ENCODE results near the gene SYNE3.
A peak's percentile ranks its signal among the peaks of the same experiment; 100 is the strongest.

Gene SYNE3

GRCh38 chr14:95489214-95490137 is 27.0 kb downstream of the SYNE3 start:
- no peak for DNase-seq (ENCODE audit: low read depth)

GRCh38 chr14:95488376-95489213 is 27.9 kb downstream of the SYNE3 start:
- no peak for DNase-seq (ENCODE audit: low read depth)

GRCh38 chr14:95487669-95488084 is 28.8 kb downstream of the SYNE3 start:
- DNase-seq (ENCODE audit: low read depth), result no peak

GRCh38 chr14:95486875-95487668 is 29.4 kb downstream of the SYNE3 start:
- no peak for DNase-seq (ENCODE audit: low read depth)

GRCh38 chr14:95485222-95485819 is 31.1 kb downstream of the SYNE3 start:
- no peak for DNase-seq (ENCODE audit: low read depth)

- no peak for DNase-seq (ENCODE audit: low read depth)
Measured at GRCh38 chr14:95484296-95484695, 32.2 kb downstream of the SYNE3 start.

DNA sequence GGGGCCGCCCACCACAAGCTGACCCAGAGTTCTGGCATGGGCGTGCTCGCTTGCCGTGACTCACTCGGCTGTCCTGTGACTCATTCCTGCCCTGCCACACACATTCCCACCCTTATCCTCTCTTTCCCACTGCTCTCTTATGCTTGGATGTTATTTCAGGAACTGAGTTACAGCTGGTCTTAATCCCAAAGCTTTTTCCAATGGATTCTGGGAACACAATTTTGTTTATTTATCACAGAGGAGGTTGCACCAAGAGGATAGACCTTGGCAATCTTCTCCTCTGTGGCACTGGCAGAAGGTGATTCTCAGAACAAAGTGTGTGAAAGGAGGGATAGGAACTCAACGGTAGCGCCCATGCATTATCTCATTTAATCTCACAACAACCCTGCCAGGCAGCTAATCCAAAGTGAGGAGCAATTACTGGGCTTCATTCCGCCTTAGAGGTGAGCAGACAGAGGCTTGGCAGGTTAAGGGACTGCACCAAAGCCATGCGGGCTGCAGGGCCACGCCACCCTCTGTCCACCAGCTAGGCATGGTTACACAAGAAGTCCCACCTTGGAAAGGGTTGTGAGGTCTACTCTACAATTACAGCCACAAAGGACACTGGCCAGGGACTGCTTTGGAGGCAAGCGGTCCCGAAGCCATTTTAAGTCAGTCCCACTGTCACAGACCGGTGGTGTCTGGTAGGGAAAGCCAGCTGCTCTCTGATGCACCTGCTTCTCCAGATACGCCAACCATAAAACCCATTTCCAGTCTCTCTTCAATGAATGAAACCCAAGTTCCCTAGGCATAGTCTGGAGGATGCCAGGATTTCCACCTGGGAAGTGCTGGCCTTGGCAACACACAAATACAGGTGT is 32.9 kb downstream of the SYNE3 start:
- peak; percentile 79 for DNase-seq (ENCODE audit: low read depth)

DNA sequence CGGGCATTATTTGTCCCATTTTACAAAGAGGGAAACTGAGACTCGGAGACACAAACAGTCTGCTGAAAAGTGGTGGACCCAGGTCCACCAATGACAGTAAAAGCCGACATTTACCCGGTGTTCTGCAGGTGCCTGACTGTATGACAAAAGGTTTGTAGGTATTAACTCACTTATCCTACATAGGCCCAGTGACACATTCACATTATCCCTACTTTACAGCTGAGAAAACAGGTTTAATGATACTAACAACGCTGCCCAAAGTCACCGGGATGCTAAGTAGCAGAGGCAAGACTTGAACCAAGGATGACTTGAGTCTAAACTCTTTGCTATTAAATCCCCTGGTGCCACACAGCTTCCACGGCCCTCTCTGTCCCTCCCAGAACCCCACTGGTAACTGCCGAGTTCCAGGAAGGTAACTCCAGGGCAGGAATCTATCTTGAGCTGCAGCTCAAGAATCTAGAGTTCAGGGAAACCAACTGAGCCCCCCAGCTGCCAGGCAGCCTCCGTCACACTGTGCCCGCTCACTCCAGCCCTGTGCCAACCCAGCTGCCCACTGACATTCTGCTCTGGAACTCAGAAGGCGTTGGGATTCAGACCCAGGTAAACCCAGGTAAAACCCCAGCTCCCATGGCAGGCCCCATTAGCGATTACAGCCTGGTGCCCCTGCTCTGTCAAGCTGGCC is 33.7 kb downstream of the SYNE3 start:
- no peak for DNase-seq (ENCODE audit: low read depth)

DNA sequence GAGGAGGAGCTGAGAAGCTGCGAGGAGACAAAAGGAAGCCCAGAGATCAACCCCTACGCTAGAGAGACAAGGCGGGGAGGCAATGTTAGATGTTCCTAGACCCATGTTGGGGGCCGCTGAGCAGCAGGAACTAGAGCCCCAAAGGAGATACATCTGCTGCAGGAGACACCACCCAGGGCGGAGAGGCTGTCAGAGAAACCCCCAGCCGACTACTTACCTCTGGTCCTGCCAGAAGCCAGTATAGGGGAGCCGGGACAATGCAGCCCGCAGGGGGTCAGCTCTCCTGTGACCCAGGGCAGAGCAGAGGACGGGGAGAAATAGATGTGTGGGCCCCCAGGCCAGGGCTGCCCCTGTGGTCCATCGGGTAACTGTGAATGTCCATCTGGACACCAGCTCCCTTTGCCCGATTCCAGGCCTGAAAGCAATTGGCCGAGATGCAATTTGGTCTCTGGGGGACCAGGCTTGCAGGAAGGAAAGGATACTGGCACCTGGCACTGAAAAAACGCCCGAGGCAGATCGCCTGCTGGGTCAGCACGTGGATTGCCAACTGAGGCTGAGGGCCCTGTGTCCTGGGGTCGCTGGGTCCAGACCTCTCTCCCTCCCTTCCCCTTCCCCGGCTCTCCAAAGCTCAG is 34.9 kb downstream of the SYNE3 start:
- no peak for DNase-seq (ENCODE audit: low read depth)

DNA sequence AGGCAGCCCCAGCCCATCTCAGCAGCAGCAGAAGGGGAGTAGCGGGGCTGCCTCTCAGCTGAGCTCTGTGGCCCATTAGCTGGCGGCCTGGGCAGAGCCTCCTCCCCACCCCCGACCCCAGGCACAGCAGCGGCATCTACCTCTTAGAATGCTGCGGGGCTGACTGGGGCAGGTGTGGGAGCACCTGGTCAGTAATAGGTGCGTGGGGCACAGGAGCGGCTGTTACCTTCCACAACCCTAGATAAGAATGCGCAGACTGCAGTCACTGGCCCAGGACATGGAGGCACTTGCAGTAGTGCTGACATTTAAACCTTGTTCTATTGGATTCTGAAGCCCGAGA is 35.6 kb downstream of the SYNE3 start:
- no peak for DNase-seq (ENCODE audit: low read depth)

GRCh38 chr14:95480109-95480886 is 36.2 kb downstream of the SYNE3 start:
- DNase-seq (ENCODE audit: low read depth), result no peak

DNA sequence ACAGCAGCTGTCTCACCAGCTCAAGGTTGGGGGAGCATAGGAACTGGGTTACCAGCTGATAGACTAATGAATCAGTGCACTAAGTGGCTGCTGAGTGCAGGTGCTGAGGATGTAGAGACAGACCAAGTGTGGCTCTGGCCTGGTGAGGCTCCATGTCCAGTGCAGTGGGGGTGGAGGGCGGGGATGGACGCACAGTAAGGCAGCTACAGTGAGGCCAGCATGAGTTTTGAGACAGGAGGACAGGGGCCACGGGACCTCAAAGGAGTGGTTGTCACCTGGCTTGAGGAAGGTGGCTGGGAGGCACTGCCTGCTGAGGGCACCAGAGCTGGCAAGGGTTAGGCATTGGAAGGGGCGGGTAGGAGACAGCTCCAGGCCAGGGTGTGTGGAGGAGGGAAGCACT is 37.0 kb downstream of the SYNE3 start:
- no peak for DNase-seq (ENCODE audit: low read depth)

GRCh38 chr14:95478818-95479217 is 37.6 kb downstream of the SYNE3 start:
- DNase-seq (ENCODE audit: low read depth), result no peak

- DNase-seq (ENCODE audit: low read depth), result no peak
Measured at GRCh38 chr14:95478309-95478708, 38.1 kb downstream of the SYNE3 start.

DNA sequence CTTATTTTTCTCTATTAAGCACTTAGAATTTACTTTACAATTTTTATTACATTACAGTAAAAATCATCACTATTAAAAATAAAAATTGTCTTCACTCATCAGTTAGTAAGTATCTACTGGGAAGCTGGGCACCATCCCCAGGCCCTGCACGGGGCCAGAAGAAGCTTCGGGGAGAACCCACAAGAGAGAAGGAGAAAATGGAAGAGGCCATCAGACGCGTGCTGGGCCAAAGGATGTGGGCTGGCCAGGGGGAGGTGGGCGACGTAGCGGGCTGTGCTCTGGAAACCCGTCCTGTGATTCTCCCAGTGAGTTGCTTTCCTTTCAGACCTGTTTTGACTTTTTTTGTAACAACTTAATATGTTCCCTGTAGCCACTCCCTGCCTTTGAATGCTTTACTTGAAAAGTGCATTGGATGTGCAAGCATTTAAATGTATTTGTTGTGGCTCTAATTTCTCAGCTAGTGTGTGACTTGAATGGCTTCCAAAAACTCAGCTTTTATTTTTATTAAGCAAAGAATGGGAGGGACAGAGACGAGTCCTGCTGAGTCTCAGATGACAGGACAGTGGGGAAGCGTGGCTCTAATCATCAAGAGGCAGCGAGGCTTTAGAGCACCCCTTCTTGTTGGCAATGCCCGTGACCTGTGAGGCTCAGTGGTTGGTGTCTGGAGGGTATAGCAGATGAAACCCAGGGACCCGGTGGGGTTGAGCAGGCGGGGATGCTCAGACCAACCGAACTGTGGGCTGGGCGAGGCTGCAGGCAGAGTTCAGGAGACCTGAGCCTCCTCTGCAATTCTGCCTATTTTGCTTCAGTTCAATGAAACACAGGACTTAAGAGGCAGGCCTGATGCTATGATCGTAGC is 38.8 kb downstream of the SYNE3 start:
- no peak for DNase-seq (ENCODE audit: low read depth)

GRCh38 chr14:95476747-95477146 is 39.7 kb downstream of the SYNE3 start:
- DNase-seq (ENCODE audit: low read depth), result no peak

GRCh38 chr14:95475540-95476240 is 40.8 kb downstream of the SYNE3 start:
- no peak for DNase-seq (ENCODE audit: low read depth)

All from HS-27A (cell line).